ENCODE results near the gene APOC4.
"Not testable (repeated sequence)": the region's sequence is repeated elsewhere in the genome, so short reads cannot be mapped to it uniquely, and the experiment has no call there.

APOC4 gene

GRCh38 chr19:44942067-44942571 lies at the start of gene APOC4:
Gene APOC4, plus strand, starts transcription at chr19:44942237. Its CDS starts 41 bp downstream, at chr19:44942278.
- no peak for DNase-seq

GRCh38 chr19:44892932-44893331 lies 49.1 kb upstream of the APOC4 start:
- DNase-seq: no peak

GRCh38 chr19:44893332-44894051 lies 48.5 kb upstream of the APOC4 start:
- DNase-seq: no peak

- no peak for DNase-seq
Measured at GRCh38 chr19:44894052-44894400, 48.0 kb upstream of the APOC4 start.

- DNase-seq: no peak
Measured at GRCh38 chr19:44894946-44895345, 47.1 kb upstream of the APOC4 start.

- no peak for DNase-seq
Measured at GRCh38 chr19:44897835-44898234, 44.2 kb upstream of the APOC4 start.

GRCh38 chr19:44900328-44901244 lies 41.5 kb upstream of the APOC4 start:
- no peak for DNase-seq

GRCh38 chr19:44903216-44903601 lies 38.8 kb upstream of the APOC4 start:
- DNase-seq: no peak

DNA sequence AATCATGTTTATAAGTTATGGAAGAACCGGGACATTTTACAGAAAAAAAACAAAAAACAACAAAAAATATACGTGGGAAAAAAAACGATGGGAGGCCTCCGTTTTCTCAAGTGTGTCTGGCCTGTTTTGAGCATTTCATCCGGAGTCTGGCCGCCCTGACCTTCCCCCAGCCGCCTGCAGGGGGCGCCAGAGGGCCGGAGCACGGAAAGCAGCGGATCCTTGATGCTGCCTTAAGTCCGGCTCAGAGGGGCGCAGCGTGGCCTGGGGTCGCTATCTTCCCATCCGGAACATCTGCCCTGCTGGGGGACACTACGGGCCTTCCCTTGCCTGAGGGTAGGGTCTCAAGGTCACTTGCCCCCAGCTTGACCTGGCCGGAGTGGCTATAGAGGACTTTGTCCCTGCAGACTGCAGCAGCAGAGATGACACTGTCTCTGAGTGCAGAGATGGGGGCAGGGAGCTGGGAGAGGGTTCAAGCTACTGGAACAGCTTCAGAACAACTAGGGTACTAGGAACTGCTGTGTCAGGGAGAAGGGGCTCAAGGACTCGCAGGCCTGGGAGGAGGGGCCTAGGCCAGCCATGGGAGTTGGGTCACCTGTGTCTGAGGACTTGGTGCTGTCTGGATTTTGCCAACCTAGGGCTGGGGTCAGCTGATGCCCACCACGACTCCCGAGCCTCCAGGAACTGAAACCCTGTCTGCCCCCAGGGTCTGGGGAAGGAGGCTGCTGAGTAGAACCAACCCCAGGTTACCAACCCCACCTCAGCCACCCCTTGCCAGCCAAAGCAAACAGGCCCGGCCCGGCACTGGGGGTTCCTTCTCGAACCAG lies 38.2 kb upstream of the APOC4 start:
- DNase-seq: no peak

DNA sequence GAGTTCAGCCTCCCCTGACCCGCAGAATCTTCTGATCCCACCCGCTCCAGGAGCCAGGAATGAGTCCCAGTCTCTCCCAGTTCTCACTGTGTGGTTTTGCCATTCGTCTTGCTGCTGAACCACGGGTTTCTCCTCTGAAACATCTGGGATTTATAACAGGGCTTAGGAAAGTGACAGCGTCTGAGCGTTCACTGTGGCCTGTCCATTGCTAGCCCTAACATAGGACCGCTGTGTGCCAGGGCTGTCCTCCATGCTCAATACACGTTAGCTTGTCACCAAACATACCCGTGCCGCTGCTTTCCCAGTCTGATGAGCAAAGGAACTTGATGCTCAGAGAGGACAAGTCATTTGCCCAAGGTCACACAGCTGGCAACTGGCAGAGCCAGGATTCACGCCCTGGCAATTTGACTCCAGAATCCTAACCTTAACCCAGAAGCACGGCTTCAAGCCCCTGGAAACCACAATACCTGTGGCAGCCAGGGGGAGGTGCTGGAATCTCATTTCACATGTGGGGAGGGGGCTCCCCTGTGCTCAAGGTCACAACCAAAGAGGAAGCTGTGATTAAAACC lies 37.5 kb upstream of the APOC4 start:
- DNase-seq: no peak

DNA sequence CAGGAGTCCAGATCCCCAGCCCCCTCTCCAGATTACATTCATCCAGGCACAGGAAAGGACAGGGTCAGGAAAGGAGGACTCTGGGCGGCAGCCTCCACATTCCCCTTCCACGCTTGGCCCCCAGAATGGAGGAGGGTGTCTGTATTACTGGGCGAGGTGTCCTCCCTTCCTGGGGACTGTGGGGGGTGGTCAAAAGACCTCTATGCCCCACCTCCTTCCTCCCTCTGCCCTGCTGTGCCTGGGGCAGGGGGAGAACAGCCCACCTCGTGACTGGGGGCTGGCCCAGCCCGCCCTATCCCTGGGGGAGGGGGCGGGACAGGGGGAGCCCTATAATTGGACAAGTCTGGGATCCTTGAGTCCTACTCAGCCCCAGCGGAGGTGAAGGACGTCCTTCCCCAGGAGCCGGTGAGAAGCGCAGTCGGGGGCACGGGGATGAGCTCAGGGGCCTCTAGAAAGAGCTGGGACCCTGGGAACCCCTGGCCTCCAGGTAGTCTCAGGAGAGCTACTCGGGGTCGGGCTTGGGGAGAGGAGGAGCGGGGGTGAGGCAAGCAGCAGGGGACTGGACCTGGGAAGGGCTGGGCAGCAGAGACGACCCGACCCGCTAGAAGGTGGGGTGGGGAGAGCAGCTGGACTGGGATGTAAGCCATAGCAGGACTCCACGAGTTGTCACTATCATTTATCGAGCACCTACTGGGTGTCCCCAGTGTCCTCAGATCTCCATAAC lies 36.4 kb upstream of the APOC4 start, which contains the start of gene APOE:
TSS of gene APOE (plus strand) at position 360 of the 724 bp plus-strand sequence. CDS start 829 bp downstream, outside the sequence.
- no peak for DNase-seq

GRCh38 chr19:44907613-44908012 lies 34.4 kb upstream of the APOC4 start:
- no peak for DNase-seq

- DNase-seq: no peak
Measured at GRCh38 chr19:44908074-44908835, 33.8 kb upstream of the APOC4 start.

GRCh38 chr19:44908836-44909261 lies 33.2 kb upstream of the APOC4 start:
- no peak for DNase-seq

GRCh38 chr19:44909775-44910174 lies 32.3 kb upstream of the APOC4 start:
- no peak for DNase-seq

- not testable (repeated sequence) for DNase-seq
Measured at GRCh38 chr19:44911896-44912295, 30.1 kb upstream of the APOC4 start.

- DNase-seq: no peak
Measured at GRCh38 chr19:44912854-44913253, 29.2 kb upstream of the APOC4 start.

DNA sequence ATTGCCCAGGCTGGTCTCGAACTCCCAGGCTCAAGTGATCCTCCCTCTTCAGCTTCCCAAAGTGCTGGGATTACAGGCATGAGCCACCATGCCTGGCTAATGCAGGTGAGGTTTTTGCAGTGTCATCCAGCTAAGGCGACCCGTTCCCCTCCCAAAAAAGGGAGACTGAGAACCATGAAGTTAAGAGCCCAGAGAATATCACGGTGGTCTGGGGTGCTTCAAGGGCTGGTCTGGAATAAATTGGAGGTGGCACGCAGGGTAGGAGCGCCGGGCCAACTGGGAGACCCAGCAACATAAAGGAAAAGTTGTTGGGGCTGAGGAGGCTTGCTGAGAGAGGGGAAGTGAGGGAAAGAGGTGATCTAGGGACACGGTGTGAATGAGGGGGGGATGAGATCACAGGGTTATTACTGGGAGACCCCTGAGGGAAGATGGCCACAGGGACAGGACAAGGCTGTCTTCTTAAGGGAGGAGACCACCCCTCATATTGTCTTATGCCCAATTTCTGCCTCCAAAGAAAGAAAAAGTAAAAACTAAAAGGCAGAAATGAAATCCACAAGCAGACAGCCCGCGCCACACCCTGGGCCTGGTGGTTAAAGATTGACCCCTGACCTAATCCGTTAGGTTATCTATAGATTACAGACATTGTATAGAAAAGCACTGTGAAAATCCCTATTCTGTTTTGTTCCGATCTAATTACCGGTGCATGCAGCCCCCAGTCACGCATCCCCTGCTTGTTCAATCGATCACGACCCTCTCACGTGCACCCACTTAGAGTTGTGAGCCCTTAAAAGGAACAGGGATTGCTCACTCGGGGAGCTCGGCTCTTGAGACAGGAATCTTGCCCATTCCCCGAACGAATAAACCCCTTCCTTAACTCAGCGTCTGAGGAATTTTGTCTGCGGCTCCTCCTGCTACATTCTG lies 28.3 kb upstream of the APOC4 start:
- DNase-seq: not testable (repeated sequence)

DNA sequence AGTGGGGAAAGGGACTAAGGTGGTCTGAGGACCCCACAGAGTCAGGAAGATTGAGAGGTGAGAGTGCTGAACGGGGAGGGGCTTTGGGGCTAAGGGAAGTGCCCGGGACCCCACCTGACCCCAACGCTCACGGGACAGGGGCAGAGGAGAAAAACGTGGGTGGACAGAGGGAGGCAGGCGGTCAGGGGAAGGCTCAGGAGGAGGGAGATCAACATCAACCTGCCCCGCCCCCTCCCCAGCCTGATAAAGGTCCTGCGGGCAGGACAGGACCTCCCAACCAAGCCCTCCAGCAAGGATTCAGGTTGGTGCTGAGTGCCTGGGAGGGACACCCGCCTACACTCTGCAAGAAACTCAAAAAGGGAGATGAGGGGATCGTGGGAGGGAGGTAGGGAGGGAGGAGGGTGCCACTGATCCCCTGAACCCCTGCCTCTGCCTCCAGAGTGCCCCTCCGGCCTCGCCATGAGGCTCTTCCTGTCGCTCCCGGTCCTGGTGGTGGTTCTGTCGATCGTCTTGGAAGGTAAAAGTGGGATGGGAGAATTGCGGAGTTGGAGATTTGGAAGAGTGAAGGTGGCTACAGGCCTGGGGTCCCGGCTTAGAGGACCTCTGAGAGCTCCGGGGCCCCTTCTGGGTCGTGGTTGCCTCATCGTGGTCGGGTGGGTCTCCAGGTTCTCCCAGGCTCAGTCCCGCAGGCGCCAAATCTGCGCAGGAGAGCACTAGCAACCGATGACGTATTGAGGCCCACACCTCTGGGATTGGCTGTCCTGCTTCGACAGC lies 27.4 kb upstream of the APOC4 start, which contains the start of gene APOC1:
TSS of gene APOC1 (plus strand) at position 176 of the 774 bp plus-strand sequence. CDS start at position 460, 284 bp downstream.
- DNase-seq: peak; percentile 83
